Activated naive CD4-positive, alpha-beta T cell treated with anti-CD3 and anti-CD28 coated beads for 36 hours (primary cell): ENCODE results near the gene TEX2. TPM values are rescaled to one million over a fixed set of nuclear protein-coding genes. Genes with fewer than 3 reads are reported as not detected.
"Not testable (repeated sequence)": the region's sequence is repeated elsewhere in the genome, so short reads cannot be mapped to it uniquely, and the experiment has no call there.

ENCODE experiments used
- CTCF ChIA-PET: fragments of 350-600 bp; sonication (Branson Sonifier 250); formaldehyde crosslinking; loops from one replicate; lab custom pipeline; 2021; ENCODE audit warnings: antibody characterized with exemption; lab: Charles Lee
- DNase-seq: peaks from one replicate; pipeline ENCODE4 v3.0.0-alpha.2; 2020
- H3K27ac Mint-ChIP-seq: one replicate; pipeline ENCODE4 v1.8.0; 2021; ENCODE audit warnings: mild to moderate bottlenecking, mixed read lengths
- H3K27me3 Mint-ChIP-seq: one replicate; pipeline ENCODE4 v1.8.0; 2021; ENCODE audit warnings: low read depth, mixed read lengths
- H3K36me3 Mint-ChIP-seq: one replicate; pipeline ENCODE4 v1.8.0; 2021; ENCODE audit warnings: low read depth, mixed read lengths
- H3K4me1 Mint-ChIP-seq: one replicate; pipeline ENCODE4 v1.8.0; 2021; ENCODE audit warnings: low read depth, mixed read lengths
- H3K4me3 Mint-ChIP-seq: one replicate; pipeline ENCODE4 v1.8.0; 2021; ENCODE audit warnings: mild to moderate bottlenecking, moderate library complexity, mixed read lengths
- H3K9me3 Mint-ChIP-seq: one replicate; pipeline ENCODE4 v1.8.0; 2021; ENCODE audit warnings: mixed read lengths
- intact Hi-C: fragments of 100-400 bp; cut with micrococcal nuclease; formaldehyde crosslinking; loops from one replicate; pipeline ENCODE4 v1.15.1; 2023
- total RNA-seq, 2 experiments: library from RNA; stranded (reverse); gene quantifications; one replicate each; pipeline ENCODE4 v1.2.3, GENCODE V29; 2021

The TEX2 gene
- total RNA-seq, 2 experiments from 2014 or later = 9.2 to 10.6 TPM

DNA sequence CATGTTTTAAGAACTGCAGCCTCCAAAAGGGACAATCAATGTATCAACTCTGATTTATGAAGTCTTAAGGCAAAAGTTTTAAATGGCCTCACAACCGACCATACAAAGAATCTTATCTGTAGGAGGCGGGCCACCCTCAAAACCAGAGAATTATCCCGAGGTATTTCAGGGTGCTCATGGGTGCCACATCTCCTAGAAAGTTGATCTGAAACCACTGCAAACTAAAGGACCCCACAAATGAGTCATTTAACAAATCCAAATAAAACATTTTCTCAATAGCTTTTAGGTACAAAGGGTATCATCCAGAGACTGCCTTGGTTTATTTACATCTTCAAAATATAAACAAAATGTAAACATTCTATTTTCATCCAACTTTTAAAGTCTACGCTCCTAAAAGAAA, 139.9 kb downstream of the TEX2 start:
- CTCF ChIA-PET = interaction anchor here (2.1 kb wide), 1 partner anchor 97 kb away, joined by 8 read pairs; no protein-coding TSS in a partner anchor
- Mint-ChIP-seq H3K36me3 (peaks cover 8% of the 10 kb centered on the region), H3K27me3 (no peaks in the 10 kb centered on the region), H3K9me3 (no peaks in the 10 kb centered on the region), H3K4me1 (peaks cover 68% of the 10 kb centered on the region), H3K4me3 (no peak overlapping the region), H3K27ac (no peak overlapping the region)
- intact Hi-C loops = no loop called here
- DNase-seq = no peak

DNA sequence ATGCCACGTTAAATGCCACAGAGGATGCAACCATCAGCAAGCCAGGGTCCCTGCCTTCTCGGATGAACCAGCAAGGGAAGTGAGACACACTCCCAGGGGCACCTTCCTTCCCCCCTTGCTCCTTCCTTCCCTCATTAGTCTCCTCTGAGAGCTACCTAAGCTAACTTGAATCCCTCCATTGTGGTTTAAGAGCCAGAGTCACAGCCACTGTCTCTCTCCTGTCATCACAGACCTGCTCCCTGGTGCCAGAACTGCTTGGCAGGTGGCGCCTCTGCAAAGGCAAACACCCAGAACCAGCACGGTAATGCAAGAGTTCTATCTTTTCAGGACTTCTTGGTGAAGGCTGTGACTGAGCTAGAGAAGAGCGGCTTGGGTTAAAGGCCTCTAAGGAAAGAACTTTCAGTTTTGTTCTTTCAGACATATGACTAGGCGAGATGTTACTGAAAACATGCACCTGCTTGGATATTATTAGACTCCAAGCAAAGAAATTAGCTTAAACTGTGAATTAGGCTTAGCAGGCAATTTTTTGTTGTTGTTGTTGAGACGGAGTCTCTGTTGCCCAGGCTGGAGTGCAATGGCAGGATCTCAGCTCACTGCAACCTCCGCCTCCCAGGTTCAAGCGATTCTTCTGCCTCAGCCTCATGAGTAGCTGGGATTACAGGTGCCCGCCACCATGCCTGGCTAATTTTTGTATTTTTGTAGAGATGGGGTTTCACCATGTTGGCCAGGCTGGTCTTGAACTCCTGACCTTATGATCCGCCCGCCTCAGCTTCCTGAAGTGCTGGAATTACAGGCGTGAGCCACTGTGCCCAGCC, 141.9 kb downstream of the TEX2 start:
- not testable (repeated sequence) for H3K36me3 Mint-ChIP-seq, H3K27me3 Mint-ChIP-seq, H3K9me3 Mint-ChIP-seq
- Mint-ChIP-seq H3K4me1 (peaks cover 66% of the 10 kb centered on the region), H3K4me3 (peak overlapping the region; percentile 71), H3K27ac (peak overlapping the region; percentile 91)
- intact Hi-C loops = loop anchor here (1.0 kb wide), 2 partner anchors 39 to 60 kb away; no protein-coding TSS in a partner anchor
- CTCF ChIA-PET = interaction anchor here (0.7 to 2.1 kb wide), 7 partner anchors 10 to 96 kb away, joined by 3 to 12 read pairs (median 8); no protein-coding TSS in a partner anchor
- DNase-seq = peak; percentile 66

- Mint-ChIP-seq H3K4me3 (peak overlapping the region; percentile 71), H3K27me3 (no peaks in the 10 kb centered on the region), H3K36me3 (peaks cover 9% of the 10 kb centered on the region), H3K4me1 (peaks cover 66% of the 10 kb centered on the region), H3K27ac (peak overlapping the region; percentile 91), H3K9me3 (no peaks in the 10 kb centered on the region)
- intact Hi-C loops = loop anchor here (1.0 kb wide), 1 partner anchor 38 kb away; no protein-coding TSS in a partner anchor
- CTCF ChIA-PET = interaction anchor here (0.7 to 2.1 kb wide), 5 partner anchors 11 to 91 kb away, joined by 3 to 12 read pairs (median 10); no protein-coding TSS in a partner anchor
- peak; percentile 41 for DNase-seq
Measured at GRCh38 chr17:64120159-64120810, 142.8 kb downstream of the TEX2 start.

DNA sequence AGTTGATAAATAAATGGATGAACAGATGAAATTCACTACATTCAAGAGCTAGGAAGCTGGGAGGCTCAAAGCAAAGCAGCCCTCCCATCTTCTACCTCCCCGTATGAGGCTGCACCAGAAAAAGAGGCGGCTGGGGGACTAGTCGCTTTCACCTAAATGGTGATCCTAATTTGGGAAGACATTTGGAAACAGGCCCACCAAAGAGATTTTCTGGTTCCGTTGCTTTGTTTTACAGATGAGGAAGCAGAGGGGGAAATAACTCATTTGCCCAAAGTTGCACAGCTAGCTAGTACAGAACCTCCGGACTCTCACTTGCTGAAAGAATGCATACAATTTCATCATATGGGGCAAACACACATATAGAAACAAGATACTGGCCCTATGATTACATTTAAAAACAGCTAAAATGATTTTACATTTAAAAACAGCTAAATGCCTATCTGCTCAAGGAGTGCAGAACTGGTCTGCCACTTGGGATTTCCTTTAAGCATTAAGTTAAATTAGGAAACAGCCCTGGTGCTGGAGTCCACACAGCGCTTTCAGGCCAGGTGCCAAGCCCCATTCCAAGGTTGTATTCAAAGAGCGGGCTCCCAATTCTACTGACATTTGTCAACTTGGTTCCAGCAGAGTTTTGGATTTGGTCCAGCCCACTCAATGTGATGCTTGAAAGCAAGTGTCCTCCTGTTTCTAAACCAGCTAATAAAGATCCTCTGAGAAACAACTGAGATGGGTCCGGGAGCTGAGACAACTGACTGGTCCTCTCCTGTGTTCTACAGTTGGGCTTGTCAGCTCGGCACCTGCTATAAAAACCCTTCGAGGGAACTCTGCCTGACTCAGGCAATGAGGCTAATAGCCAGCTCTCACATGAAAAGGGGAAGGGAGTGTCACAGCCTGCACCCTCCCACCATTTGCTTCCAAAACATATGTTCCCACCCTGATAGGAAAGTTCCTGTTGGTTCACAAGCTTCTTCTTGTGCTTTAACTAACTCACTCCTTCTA, 144.8 kb downstream of the TEX2 start:
- no peak for DNase-seq
- no peak overlapping the region for H3K27ac Mint-ChIP-seq
- CTCF ChIA-PET = interaction anchor here (0.6 to 1.8 kb wide), 5 partner anchors 9 to 90 kb away, joined by 3 to 13 read pairs (median 7); no protein-coding TSS in a partner anchor
- H3K4me3 Mint-ChIP-seq = no peak overlapping the region
- H3K27me3 Mint-ChIP-seq = no peaks in the 10 kb centered on the region
- H3K36me3 Mint-ChIP-seq = peaks cover 2% of the 10 kb centered on the region
- intact Hi-C loops = no loop called here
- peaks cover 69% of the 10 kb centered on the region for H3K4me1 Mint-ChIP-seq
- no peaks in the 10 kb centered on the region for H3K9me3 Mint-ChIP-seq

DNA sequence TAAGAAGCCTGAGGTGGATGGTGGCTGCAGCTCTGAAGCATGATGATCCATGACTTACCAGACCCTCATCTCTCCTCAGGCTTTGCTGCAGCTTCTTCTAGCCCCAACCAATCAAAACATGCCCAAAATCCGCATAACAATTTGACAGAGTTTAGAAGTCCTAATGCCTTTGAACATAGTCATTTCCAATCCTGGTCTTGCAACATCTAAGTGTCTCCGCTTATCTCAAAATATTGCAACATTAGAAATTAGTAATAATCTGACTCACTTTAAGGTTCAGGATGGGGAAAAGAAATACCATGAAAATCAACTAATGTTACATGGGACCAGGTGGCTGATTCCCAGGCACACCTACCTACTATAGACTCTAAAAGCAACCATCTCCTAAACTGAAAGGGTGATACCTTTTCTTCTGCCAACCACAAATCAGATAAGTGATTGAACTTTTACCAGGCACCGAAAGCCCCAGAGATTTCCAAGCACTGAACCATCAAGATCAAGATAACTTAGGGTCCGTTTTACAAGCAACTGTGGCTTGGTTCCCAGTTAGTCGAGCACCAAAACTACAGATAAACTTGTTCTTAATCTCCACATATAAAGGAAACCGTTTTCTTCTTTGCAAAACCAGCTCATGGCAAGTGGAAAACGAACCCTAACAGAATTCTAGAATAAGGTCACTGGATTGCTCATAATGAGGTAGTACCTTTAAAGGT, 147.1 kb downstream of the TEX2 start:
- peaks cover 54% of the 10 kb centered on the region for H3K4me1 Mint-ChIP-seq
- peak; percentile 32 for DNase-seq
- H3K9me3 Mint-ChIP-seq = no peaks in the 10 kb centered on the region
- peak overlapping the region; percentile 75 for H3K27ac Mint-ChIP-seq
- intact Hi-C loops = no loop called here
- peak overlapping the region; percentile 38 for H3K4me3 Mint-ChIP-seq
- H3K27me3 Mint-ChIP-seq = no peaks in the 10 kb centered on the region
- peaks cover 2% of the 10 kb centered on the region for H3K36me3 Mint-ChIP-seq
- CTCF ChIA-PET = interaction anchor here (0.6 to 3.8 kb wide), 7 partner anchors 14 to 206 kb away, joined by 3 to 12 read pairs (median 3); no protein-coding TSS in a partner anchor

DNA sequence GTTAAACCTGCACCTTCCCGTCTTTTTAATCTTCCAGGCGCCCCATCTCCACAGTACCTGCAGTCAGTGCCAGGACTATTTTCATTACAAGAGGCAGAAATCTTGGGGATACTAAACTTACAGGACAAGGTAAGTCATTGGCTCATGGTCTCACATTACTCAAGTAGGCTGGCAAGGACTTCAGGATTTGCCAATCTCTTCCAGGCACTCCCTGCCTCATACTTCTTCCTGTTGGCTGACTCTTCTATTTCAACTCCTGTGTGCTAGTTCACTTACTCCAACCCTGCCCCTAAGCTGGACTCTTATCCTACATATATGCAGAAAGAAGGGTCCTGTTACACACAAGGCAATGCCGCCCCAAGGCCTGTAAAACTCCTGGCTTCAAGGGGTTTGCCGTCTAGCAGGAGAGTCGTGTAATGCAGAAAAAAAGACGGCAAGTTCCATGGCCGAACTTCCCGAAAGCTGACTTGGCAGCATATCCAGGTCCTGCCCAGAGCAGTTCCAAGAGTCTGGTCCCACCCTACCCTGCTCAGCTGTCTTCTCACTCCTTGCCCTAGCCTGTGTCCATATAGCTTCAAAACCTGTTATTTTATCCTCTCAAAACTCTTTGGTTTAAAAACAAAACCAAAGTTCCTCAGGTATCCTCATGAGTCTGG, 147.9 kb downstream of the TEX2 start:
- peaks cover 2% of the 10 kb centered on the region for H3K36me3 Mint-ChIP-seq
- H3K27me3 Mint-ChIP-seq = no peaks in the 10 kb centered on the region
- no peak overlapping the region for H3K27ac Mint-ChIP-seq
- DNase-seq = no peak
- H3K9me3 Mint-ChIP-seq = no peaks in the 10 kb centered on the region
- H3K4me3 Mint-ChIP-seq = no peak overlapping the region
- intact Hi-C loops = no loop called here
- CTCF ChIA-PET = interaction anchor here (0.6 to 3.8 kb wide), 7 partner anchors 16 to 457 kb away, joined by 3 to 12 read pairs (median 3); no protein-coding TSS in a partner anchor
- peaks cover 49% of the 10 kb centered on the region for H3K4me1 Mint-ChIP-seq

DNA sequence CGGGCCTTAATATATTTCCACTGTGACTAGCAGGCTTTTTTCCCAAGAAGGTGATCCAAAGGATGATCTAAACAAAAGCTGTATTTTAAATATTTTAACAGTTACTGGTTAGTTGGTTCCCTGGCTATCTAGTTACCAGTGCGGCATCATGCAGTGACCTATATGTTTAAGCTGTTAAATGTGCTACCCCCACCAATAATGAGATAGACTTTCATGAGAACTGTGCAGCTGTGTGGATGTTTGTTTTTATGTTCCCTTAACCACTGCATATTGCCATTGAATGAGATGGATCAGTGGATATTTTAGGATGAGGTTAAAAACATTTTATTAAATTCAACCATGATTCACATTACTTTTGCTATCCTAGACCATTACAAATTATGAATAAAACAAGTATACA, 150.1 kb downstream of the TEX2 start:
- peaks cover 2% of the 10 kb centered on the region for H3K36me3 Mint-ChIP-seq

GRCh38 chr17:64111831-64112230, 151.2 kb downstream of the TEX2 start:
- Mint-ChIP-seq H3K36me3 (no peaks in the 10 kb centered on the region), H3K27me3 (no peaks in the 10 kb centered on the region), H3K9me3 (no peaks in the 10 kb centered on the region), H3K27ac (no peak overlapping the region), H3K4me1 (peaks cover 44% of the 10 kb centered on the region), H3K4me3 (no peak overlapping the region)
- intact Hi-C loops = no loop called here
- CTCF ChIA-PET = no interaction called here
- no peak for DNase-seq

More for the DNA sequence above, 150.1 kb downstream of the TEX2 start:
- Mint-ChIP-seq H3K9me3 (no peaks in the 10 kb centered on the region), H3K27ac (no peak overlapping the region), H3K4me1 (peaks cover 43% of the 10 kb centered on the region), H3K4me3 (no peak overlapping the region), H3K27me3 (no peaks in the 10 kb centered on the region)
- CTCF ChIA-PET = interaction anchor here (0.8 to 3.8 kb wide), 3 partner anchors 20 to 88 kb away, joined by 3 to 12 read pairs (median 5); no protein-coding TSS in a partner anchor
- DNase-seq = no peak
- intact Hi-C loops = no loop called here

- no peak overlapping the region for H3K4me3 Mint-ChIP-seq
- no peak for DNase-seq
- peaks cover 47% of the 10 kb centered on the region for H3K4me1 Mint-ChIP-seq
- CTCF ChIA-PET = interaction anchor here (0.5 to 1.4 kb wide), 3 partner anchors 8 to 223 kb away, joined by 3 to 7 read pairs (median 3); no protein-coding TSS in a partner anchor
- no peaks in the 10 kb centered on the region for H3K9me3 Mint-ChIP-seq
- intact Hi-C loops = no loop called here
- no peaks in the 10 kb centered on the region for H3K27me3 Mint-ChIP-seq
- peak overlapping the region; percentile 32 for H3K27ac Mint-ChIP-seq
- H3K36me3 Mint-ChIP-seq = no peaks in the 10 kb centered on the region
Measured at GRCh38 chr17:64110379-64111152, 152.5 kb downstream of the TEX2 start.

GRCh38 chr17:64109400-64109799, 153.7 kb downstream of the TEX2 start:
- Mint-ChIP-seq H3K27ac (no peak overlapping the region), H3K9me3 (no peaks in the 10 kb centered on the region), H3K27me3 (no peaks in the 10 kb centered on the region), H3K4me1 (peaks cover 43% of the 10 kb centered on the region), H3K4me3 (no peak overlapping the region), H3K36me3 (no peaks in the 10 kb centered on the region)
- CTCF ChIA-PET = interaction anchor here (0.6 to 1.4 kb wide), 2 partner anchors 9 to 25 kb away, joined by 3 to 7 read pairs; no protein-coding TSS in a partner anchor
- intact Hi-C loops = no loop called here
- no peak for DNase-seq
